ENCODE data around the gene CYP4V2.
"Not testable (repeated sequence)": the region's sequence is repeated elsewhere in the genome, so short reads cannot be mapped to it uniquely, and the experiment has no call there.

CYP4V2 gene

DNA sequence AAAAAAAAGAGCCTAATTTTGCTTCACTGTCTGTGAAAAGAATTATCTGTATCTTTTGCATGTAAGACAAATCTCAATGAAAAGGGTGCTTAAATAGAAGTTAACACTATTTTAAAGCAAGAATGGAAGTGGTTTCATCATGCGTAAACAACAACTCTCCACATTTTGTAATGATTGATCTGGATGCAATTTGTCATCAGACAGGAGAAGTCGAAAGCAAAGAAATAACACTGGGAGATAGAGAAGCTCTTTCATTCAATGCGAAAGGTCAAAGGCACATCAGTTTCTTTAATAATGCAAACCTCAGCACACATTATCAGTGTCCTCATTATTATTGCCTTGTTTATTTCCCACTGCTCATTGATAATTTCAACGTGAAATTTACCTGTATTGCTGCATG lies 44.8 kb downstream of the CYP4V2 start:
- no peak overlapping the region for H3K4me3 ChIP-seq (ENCODE audit: control insufficient read depth, low read depth, low read length)
- DNase-seq (ENCODE audit: low read depth): no peak
- TF ChIP-seq CTCF (IDR thresholded peaks at IDR 0.05; ENCODE audit: control insufficient read depth, insufficient read depth, low read depth, low read length, missing control alignments): no peak

DNA sequence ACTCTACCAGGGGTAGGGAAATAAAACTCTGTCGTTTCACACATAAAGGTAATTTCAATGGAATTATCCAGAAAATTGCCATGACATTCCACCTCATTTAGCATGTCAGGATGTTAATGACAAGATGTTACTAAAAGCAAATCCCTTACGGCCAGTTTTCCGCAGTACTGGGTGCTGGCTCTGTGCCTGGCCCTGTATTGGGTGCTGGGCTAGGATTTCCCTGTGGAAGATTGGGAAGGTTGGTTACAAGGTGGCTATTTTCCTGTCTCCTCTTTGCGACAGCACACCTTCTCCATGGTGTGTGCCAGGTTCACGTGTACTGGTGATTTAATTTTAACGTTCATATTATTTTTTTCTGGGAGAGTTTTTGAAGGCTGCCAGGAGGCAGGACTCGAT lies 49.1 kb downstream of the CYP4V2 start:
- DNase-seq (ENCODE audit: low read depth): no peak
- H3K4me3 ChIP-seq (ENCODE audit: control insufficient read depth, low read depth, low read length): no peak overlapping the region

DNA sequence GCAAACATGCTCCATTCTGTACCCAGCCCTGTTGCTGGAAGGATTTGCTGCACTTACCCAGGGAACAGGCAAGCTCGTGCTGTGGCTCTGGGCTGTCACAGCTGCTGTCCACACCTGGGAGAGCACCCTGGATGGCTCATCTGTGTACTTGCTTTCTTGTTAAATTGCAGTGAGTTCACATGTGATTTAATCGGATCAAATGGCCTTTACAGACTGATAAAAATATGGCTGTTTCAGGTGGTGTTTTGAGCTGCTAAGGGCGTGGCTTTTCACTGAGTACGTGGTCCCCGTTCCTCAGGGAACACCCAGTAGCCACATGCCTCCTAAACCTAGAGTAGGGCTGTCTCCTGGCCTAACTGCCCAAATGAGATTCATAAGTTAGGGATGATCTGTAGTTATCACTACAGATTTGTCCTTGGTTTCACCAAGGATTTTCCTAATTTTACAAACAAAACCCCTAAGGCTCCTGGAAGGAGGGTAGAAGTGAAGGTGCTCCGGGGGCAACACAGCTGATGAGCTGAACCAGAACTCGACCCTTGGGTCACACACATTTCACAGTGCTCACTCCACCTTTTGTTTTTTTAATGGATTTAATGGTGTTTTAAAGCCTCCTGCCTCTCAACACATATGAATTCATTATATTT lies 49.6 kb downstream of the CYP4V2 start:
- no peak overlapping the region for H3K4me3 ChIP-seq (ENCODE audit: control insufficient read depth, low read depth, low read length)
- no peak for TF ChIP-seq CTCF (IDR thresholded peaks at IDR 0.05; ENCODE audit: control insufficient read depth, insufficient read depth, low read depth, low read length, missing control alignments)
- no peak for DNase-seq (ENCODE audit: low read depth)

More for the DNA sequence above, 49.1 kb downstream of the CYP4V2 start:
- TF ChIP-seq CTCF (IDR thresholded peaks at IDR 0.05; ENCODE audit: control insufficient read depth, insufficient read depth, low read depth, low read length, missing control alignments): no peak

GRCh38 chr4:186241616-186242015 lies 50.2 kb downstream of the CYP4V2 start:
- DNase-seq (ENCODE audit: low read depth): no peak
- no peak for TF ChIP-seq CTCF (IDR thresholded peaks at IDR 0.05; ENCODE audit: control insufficient read depth, insufficient read depth, low read depth, low read length, missing control alignments)
- no peak overlapping the region for H3K4me3 ChIP-seq (ENCODE audit: control insufficient read depth, low read depth, low read length)

DNA sequence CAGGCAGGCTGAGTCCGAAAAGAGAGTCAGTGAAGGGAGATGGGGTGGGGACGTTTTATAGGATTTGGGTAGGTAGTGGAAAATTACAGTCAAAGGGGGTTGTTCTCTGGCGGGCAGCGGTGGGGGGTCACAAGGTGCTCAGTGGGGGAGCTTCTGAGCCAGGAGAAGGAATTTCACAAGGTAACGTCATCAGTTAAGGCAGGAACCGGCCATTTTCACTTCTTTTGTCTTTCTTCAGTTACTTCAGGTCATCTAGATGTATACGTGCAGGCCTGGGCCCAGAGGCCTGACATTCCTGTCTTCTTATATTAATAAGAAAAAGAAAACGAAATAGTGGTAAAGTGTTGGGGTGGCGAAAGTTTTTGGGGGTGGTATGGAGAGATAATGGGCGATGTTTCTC lies 50.7 kb downstream of the CYP4V2 start:
- not testable (repeated sequence) for DNase-seq (ENCODE audit: low read depth); H3K4me3 ChIP-seq (ENCODE audit: control insufficient read depth, low read depth, low read length)

GRCh38 chr4:186243331-186243730 lies 52.0 kb downstream of the CYP4V2 start:
- no peak overlapping the region for H3K4me3 ChIP-seq (ENCODE audit: control insufficient read depth, low read depth, low read length)
- no peak for TF ChIP-seq CTCF (IDR thresholded peaks at IDR 0.05; ENCODE audit: control insufficient read depth, insufficient read depth, low read depth, low read length, missing control alignments)
- DNase-seq (ENCODE audit: low read depth): no peak

DNA sequence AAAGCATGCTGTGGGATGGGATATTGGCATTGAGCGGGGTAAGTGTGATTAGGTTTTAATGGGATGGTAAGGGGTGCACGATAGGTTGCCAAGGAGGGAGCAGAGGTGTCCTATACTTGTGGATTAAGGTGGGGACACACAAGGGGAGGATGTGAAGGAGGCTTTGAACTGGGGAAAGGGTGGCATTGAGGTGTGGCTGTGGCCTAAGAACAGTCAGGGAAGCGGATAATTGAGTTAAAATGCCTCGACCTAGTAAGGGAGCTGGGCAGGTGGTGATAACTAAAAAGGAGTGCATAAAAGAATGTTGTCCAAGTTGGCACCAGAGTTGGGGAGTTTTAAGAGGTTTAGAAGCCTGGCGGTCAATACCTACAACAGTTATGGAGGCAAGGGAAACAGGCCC lies 53.5 kb downstream of the CYP4V2 start:
- TF ChIP-seq CTCF (IDR thresholded peaks at IDR 0.05; ENCODE audit: control insufficient read depth, insufficient read depth, low read depth, low read length, missing control alignments): no peak
- H3K4me3 ChIP-seq (ENCODE audit: control insufficient read depth, low read depth, low read length): no peak overlapping the region
- DNase-seq (ENCODE audit: low read depth): no peak

- not testable (repeated sequence) for DNase-seq (ENCODE audit: low read depth); H3K4me3 ChIP-seq (ENCODE audit: control insufficient read depth, low read depth, low read length)
Observed at GRCh38 chr4:186247062-186247752, 55.8 kb downstream of the CYP4V2 start.

All from AG09309 (cell line).